Lung (tissue), 12 donors: ENCODE measurements around the gene GUCA2B. TPM values are rescaled to one million over a fixed set of nuclear protein-coding genes. Genes with fewer than 3 reads are reported as not detected.
A peak's percentile ranks its signal among the peaks of the same experiment; 100 is the strongest.

ENCODE experiments used
- ATAC-seq: fragments of 200-7000 bp; cut with Tn5 transposase; one replicate; pipeline ENCODE4 v1.9.1; 2020; ENCODE audit warnings: moderate number of reproducible peaks; ENCODE audit not compliant: insufficient read depth, low FRiP score
- DNase-seq, 3 donors: peaks; one replicate each; pipeline ENCODE4 v3.0.0-alpha.2; 2013 to 2017
- H3K27ac ChIP-seq, 2 donors: one replicate each; pipeline ENCODE4 v1.5.1; 2013; ENCODE audit warnings: mild to moderate bottlenecking in 2 of 2, moderate library complexity in 2 of 2, control low read depth in 1 of 2, inconsistent platforms in 1 of 2, low read depth in 1 of 2, low read length in 1 of 2
- H3K27me3 ChIP-seq, 3 donors: one replicate each; pipeline ENCODE4 v1.5.1; 2013; ENCODE audit warnings: low read length in 2 of 3; ENCODE audit not compliant: control insufficient read depth in 3 of 3, insufficient read depth in 3 of 3
- H3K36me3 ChIP-seq, 4 donors: one replicate each; pipeline ENCODE4 v1.5.1; 2013; ENCODE audit warnings: low read length in 4 of 4, mild to moderate bottlenecking in 1 of 4, moderate library complexity in 1 of 4; ENCODE audit not compliant: control insufficient read depth in 4 of 4, insufficient read depth in 4 of 4
- H3K4me1 ChIP-seq, 5 donors: one replicate each; pipeline ENCODE4 v1.5.1; 2013; ENCODE audit warnings: low read length in 5 of 5, mild to moderate bottlenecking in 2 of 5, moderate library complexity in 1 of 5; ENCODE audit not compliant: control insufficient read depth in 5 of 5, insufficient read depth in 5 of 5
- H3K4me3 ChIP-seq: one replicate; pipeline ENCODE4 v1.5.1; 2013; ENCODE audit warnings: mild to moderate bottlenecking, control low read depth, moderate library complexity
- H3K9ac ChIP-seq, 2 donors: one replicate each; pipeline ENCODE4 v1.5.1; 2013; ENCODE audit warnings: low read length in 2 of 2, control low read depth in 1 of 2; ENCODE audit not compliant: insufficient read depth in 1 of 2
- H3K9me3 ChIP-seq, 4 donors: one replicate each; pipeline ENCODE4 v1.5.1; 2013; ENCODE audit warnings: low read length in 3 of 4, mild to moderate bottlenecking in 1 of 4, moderate library complexity in 1 of 4; ENCODE audit not compliant: control insufficient read depth in 4 of 4, insufficient read depth in 3 of 4
- CTCF ChIP-seq: IDR thresholded peaks from 2 replicates; pipeline ENCODE4 v1.5.1; 2012; ENCODE audit warnings: mild to moderate bottlenecking; ENCODE audit errors: control extremely low read depth, extremely low read depth
- WGBS, 2 donors: extraction: QIAGEN DNeasy Blood & Tissue Kit; methylation state at CpG; one replicate each; pipeline ENCODE4 v1.1.7; 2013; 5-methylcytosine and 5-hydroxymethylcytosine counted together
- polyA plus RNA-seq, 2 donors: library from polyadenylated mRNA; stranded (reverse); fragments of 200-250 nt; gene quantifications; one replicate each; pipeline ENCODE4 v1.2.1, GENCODE V29; 2013
- total RNA-seq, 2 donors: library from RNA; depleted of rRNA in 1 of 2; stranded (reverse); fragments of >200 nt in 1 of 2; gene quantifications; one replicate each; pipeline ENCODE4 v1.2.1, GENCODE V29; 2014 to 2021
- donor health status: control.
- donor health status: control.
- donor health status: Bipolar disorder and iron deficiency.
- donor health status: healthy.
- donor health status: DM: yes; HTN: yes; CAD: no.

GUCA2B gene
- total and polyA plus RNA-seq, 4 donors, result not detected

GRCh38 chr1:42148166-42148565, 5.0 kb upstream of the GUCA2B start:
- H3K4me3 ChIP-seq, result no peak overlapping the region
- H3K9me3 ChIP-seq, result no peaks in the 10 kb centered on the region
- TF ChIP-seq CTCF, result no peak
- 79 to 84% methylated on average over 1 of the region's 1 CpG for WGBS, 2 donors
- H3K36me3 ChIP-seq, result no peaks in the 10 kb centered on the region
- H3K4me1 ChIP-seq, result peaks cover 0 to 3% (median 0%) of the 10 kb centered on the region in 5 donors
- H3K9ac ChIP-seq, result no peak overlapping the region
- DNase-seq (no peak), ATAC-seq (no peak)
- H3K27me3 ChIP-seq, result peaks cover 0 to 9% (median 2%) of the 10 kb centered on the region in 3 donors
- H3K27ac ChIP-seq, result no peak overlapping the region

- Histone ChIP-seq H3K27ac (no peak overlapping the region), H3K9ac (no peak overlapping the region), H3K4me1 (peaks cover 0 to 3% (median 0%) of the 10 kb centered on the region in 5 donors), H3K4me3 (no peak overlapping the region), H3K36me3 (no peaks in the 10 kb centered on the region), H3K9me3 (no peaks in the 10 kb centered on the region), H3K27me3 (peaks cover 0 to 6% (median 2%) of the 10 kb centered on the region in 3 donors)
- DNase-seq, result peak in 1 of 3 donors; percentile 5
- 81 to 84% methylated on average over 5 of the region's 5 CpGs for WGBS, 2 donors
- TF ChIP-seq CTCF, result no peak
- no peak for ATAC-seq
These were observed 2.6 kb upstream of the GUCA2B start for GRCh38 chr1:42150651-42151050.

- TF ChIP-seq CTCF, result no peak
- ATAC-seq (no peak), DNase-seq (no peak)
- Histone ChIP-seq H3K27ac (peak overlapping the region in 1 of 2 donors; percentile 20), H3K4me1 (no peaks in the 10 kb centered on the region), H3K9me3 (no peaks in the 10 kb centered on the region), H3K27me3 (no peaks in the 10 kb centered on the region), H3K4me3 (no peak overlapping the region), H3K36me3 (no peaks in the 10 kb centered on the region), H3K9ac (no peak overlapping the region)
- 63 to 86% methylated on average over 3 of the region's 3 CpGs for WGBS, 2 donors
These were observed 1.1 kb upstream of the GUCA2B start for GRCh38 chr1:42152119-42152518.

- no peak for DNase-seq
- Histone ChIP-seq H3K27me3 (no peaks in the 10 kb centered on the region), H3K4me3 (no peak overlapping the region), H3K9me3 (no peaks in the 10 kb centered on the region), H3K4me1 (no peaks in the 10 kb centered on the region), H3K27ac (no peak overlapping the region), H3K36me3 (no peaks in the 10 kb centered on the region), H3K9ac (no peak overlapping the region)
- WGBS, 2 donors, result 79 to 92% methylated on average over 6 of the region's 6 CpGs
- no peak for TF ChIP-seq CTCF
- ATAC-seq, result no peak
These were observed 414 bp downstream of the GUCA2B start for GRCh38 chr1:42153624-42154023.
